Measurements from ENCODE around the gene DNAH10. TPM values are rescaled to one million over a fixed set of nuclear protein-coding genes. Genes with fewer than 3 reads are reported as not detected.

The DNAH10 gene
- total RNA-seq, 1 experiment from 2014 or later, result 0.74 TPM

GRCh38 chr12:123856681-123857080, 94.6 kb downstream of the DNAH10 start:
- DNase-seq (ENCODE audit: low read depth), result no peak
- in situ Hi-C loops (cut with HindIII; ENCODE audit: low pct_unique_long_range_greater_than_20kb, low sequenced_read_pairs), result no loop called here

GRCh38 chr12:123858176-123858575, 96.1 kb downstream of the DNAH10 start:
- DNase-seq (ENCODE audit: low read depth), result no peak
- in situ Hi-C loops (cut with HindIII; ENCODE audit: low pct_unique_long_range_greater_than_20kb, low sequenced_read_pairs), result no loop called here

DNA sequence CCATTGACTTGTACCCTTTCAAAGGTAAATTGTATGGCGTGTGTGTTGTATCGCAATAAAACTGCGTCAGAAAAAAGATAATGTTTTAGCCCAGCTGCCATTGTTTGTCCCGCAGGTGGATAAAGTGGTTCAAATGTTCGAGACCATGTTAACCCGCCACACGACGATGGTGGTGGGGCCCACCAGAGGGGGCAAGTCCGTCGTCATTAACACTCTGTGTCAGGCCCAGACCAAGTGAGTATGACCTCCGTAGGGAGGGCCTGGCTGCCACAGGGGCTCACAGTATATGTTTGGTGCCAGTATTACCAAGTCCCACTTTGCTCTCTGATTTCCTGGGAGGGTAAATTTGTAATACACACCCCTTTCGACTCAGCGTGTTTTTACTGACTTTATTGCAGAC, 96.9 kb downstream of the DNAH10 start:
- no peak for DNase-seq (ENCODE audit: low read depth)
- in situ Hi-C loops (cut with HindIII; ENCODE audit: low pct_unique_long_range_greater_than_20kb, low sequenced_read_pairs), result no loop called here

DNA sequence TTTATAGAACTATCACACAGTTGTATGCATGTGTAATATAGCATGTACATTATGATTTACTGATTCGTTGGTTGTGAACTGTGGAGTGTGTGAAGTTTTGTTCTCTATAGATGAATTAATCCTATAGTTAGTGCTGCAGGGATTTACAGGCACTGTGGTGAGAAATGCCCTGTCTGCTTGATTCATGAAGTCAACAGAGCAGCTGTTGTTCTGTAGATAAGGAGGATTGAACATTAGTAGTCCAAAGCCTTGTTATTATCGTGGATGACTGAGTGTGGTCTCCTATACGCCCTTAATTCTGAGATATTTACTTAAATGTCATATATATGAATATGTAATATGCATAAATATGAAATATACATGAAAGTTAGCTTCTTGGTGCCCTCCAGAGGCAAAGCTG, 98.3 kb downstream of the DNAH10 start:
- in situ Hi-C loops (cut with HindIII; ENCODE audit: low pct_unique_long_range_greater_than_20kb, low sequenced_read_pairs), result no loop called here
- no peak for DNase-seq (ENCODE audit: low read depth)

GRCh38 chr12:123861392-123861791, 99.3 kb downstream of the DNAH10 start:
- in situ Hi-C loops (cut with HindIII; ENCODE audit: low pct_unique_long_range_greater_than_20kb, low sequenced_read_pairs), result no loop called here
- no peak for DNase-seq (ENCODE audit: low read depth)

DNA sequence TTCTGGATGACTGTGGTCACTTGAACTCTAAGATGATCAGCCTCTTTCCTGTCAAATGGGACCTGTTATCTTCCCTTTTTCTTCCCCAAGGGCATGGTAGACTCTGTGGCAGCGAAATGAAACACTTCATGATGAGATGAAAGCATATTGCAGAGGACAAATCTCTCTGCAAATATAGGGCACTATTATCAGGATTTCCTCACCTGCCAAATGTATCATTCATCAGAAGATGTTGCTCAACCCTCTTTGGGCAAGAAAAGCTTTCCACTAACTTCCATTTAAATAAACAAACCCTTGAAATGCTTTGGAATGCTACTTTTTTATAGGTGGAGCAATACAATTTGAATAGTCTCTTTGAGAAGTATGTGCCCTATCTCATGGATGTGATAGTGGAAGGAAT, 105.0 kb downstream of the DNAH10 start:
- in situ Hi-C loops (cut with HindIII; ENCODE audit: low pct_unique_long_range_greater_than_20kb, low sequenced_read_pairs), result no loop called here
- no peak for DNase-seq (ENCODE audit: low read depth)

- in situ Hi-C loops (cut with HindIII; ENCODE audit: low pct_unique_long_range_greater_than_20kb, low sequenced_read_pairs), result no loop called here
Observed at GRCh38 chr12:123868791-123869190, 106.7 kb downstream of the DNAH10 start.

DNA sequence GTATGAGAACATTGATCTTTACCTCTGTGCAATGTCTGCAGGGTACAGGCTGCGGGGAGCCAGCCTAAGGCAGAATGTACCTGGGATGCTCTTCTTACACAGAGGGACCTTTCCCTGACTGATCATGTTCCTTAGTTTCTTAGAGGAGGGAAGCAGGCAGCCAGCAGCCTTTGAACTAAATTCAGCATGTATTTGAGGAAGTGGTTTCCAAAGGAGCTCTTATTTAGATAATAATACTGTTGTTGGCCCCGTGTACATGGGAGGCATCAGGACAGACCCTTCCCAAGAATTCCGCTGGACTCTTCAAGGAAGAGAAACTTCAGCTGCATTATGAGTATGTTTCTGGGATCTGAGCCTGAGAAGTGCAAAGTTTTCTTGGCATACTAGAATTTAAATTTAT, 111.7 kb downstream of the DNAH10 start:
- DNase-seq (ENCODE audit: low read depth), result no peak
- in situ Hi-C loops (cut with HindIII; ENCODE audit: low pct_unique_long_range_greater_than_20kb, low sequenced_read_pairs), result no loop called here

More at GRCh38 chr12:123868791-123869190, 106.7 kb downstream of the DNAH10 start:
- no peak for DNase-seq (ENCODE audit: low read depth)

- in situ Hi-C loops (cut with HindIII; ENCODE audit: low pct_unique_long_range_greater_than_20kb, low sequenced_read_pairs), result no loop called here
- DNase-seq (ENCODE audit: low read depth), result no peak
Observed at GRCh38 chr12:123877968-123878367, 115.9 kb downstream of the DNAH10 start.

GRCh38 chr12:123879101-123879500, 117.0 kb downstream of the DNAH10 start:
- in situ Hi-C loops (cut with HindIII; ENCODE audit: low pct_unique_long_range_greater_than_20kb, low sequenced_read_pairs), result no loop called here
- DNase-seq (ENCODE audit: low read depth), result no peak

- in situ Hi-C loops (cut with HindIII; ENCODE audit: low pct_unique_long_range_greater_than_20kb, low sequenced_read_pairs), result no loop called here
- DNase-seq (ENCODE audit: low read depth), result no peak
Observed at GRCh38 chr12:123879691-123880090, 117.6 kb downstream of the DNAH10 start.

DNA sequence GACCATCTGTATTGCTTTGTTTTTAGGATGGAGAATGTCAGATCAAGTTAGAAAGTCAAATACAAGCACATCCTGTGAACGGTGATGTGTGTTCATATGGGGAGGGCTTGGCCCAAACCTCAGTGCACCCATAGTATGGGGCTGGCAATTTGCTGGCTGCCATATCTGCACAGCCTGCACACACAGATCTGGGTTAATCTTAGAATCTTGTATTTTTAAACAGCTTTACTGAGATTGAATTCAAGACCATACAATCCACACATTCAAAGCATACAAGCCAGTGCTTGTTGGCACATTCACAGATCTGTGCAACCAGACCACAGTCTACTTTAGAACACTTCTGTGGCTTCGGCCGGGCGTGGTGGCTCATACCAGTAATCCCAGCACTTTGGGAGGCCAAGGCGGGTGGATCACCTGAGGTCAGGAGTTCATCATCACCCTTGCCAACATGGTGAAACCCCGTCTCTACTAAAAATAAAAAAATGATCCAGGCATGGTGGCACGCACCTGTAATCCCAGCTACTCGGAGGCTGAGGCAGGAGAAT, 120.1 kb downstream of the DNAH10 start:
- no peak for DNase-seq (ENCODE audit: low read depth)
- in situ Hi-C loops (cut with HindIII; ENCODE audit: low pct_unique_long_range_greater_than_20kb, low sequenced_read_pairs), result no loop called here

GRCh38 chr12:123886258-123886657, 124.2 kb downstream of the DNAH10 start:
- in situ Hi-C loops (cut with HindIII; ENCODE audit: low pct_unique_long_range_greater_than_20kb, low sequenced_read_pairs), result no loop called here
- DNase-seq (ENCODE audit: low read depth), result no peak

DNA sequence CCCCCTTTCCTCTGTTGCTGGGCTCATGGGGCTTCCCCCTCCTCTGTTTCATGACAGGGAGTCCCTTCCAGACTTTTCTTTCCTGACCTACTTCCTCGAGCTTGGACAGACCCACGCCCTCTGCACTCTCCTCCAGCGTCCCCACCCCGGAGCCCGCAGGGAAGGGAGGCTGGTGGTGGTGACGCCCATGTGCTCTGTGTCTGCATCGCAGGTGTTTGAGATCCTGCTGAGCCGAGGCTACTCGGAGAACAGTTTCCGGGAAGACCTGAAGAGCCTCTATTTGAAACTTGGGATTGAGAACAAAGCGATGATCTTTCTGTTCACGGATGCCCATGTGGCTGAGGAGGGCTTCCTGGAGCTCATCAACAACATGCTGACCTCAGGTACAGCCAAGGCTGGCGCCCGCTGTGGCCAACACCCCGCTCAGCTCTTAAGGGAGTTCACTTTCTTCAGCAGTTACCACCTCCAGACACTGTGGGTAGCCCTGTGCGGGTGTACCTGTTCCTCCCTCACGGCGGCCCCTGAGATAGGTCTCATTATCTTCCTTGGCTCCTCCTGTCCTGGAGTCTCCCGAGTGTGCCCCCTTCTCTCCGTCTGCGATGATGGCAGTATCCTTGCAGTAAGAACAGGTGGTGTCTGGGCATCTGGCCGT, 125.0 kb downstream of the DNAH10 start:
- DNase-seq (ENCODE audit: low read depth), result no peak
- in situ Hi-C loops (cut with HindIII; ENCODE audit: low pct_unique_long_range_greater_than_20kb, low sequenced_read_pairs), result no loop called here

DNA sequence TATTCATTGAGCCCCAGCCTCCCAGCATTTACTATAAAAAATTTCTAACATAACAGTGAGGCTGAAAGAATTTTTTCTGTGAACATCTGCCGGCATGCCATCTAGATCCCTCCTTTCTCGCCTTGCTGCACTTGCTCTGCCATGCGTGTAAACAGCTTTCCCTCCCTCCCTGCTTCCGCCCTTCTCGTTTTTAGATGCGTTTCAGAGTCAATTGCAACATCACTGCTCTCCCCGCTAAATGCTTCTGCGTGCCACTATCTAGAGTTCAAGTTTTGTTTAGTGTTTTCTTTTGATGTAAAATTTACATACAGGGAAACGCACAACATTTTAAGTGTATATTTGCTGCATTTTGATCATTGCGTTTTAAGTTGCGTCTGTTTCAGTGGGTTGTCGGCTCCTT, 126.9 kb downstream of the DNAH10 start:
- DNase-seq (ENCODE audit: low read depth), result no peak

DNA sequence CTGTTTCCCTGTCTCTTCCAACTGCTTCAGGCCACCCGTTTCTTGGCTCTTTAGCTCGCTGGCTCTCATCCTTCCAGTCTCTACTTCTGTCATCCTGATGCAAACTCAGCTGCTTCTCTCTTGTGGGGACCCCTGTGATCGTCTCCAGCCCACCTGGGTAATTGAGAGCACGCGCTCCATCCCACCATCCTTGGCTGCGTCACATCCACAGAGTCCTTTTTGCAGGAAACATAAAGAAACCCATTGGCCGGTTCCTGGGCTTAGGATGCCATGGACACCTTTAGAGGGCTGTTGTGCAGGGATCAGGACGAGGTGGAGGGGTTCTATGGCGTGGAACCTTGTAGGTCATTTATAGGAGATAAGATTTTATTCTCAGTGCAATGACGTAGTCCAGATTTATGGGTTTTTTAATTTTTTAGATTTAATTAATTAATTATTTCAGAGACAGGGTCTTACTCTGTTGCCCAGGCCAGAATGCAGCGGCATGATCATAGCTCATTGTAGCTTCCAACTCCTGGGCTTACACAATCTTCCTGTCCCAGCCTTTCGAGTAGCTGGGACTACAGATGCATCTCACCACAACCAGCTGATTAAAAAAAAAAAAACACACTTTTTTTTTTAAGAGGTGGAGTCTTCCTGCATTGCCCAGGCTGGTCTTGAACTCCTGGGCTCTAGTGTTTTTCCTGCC, 127.9 kb downstream of the DNAH10 start:
- no peak for DNase-seq (ENCODE audit: low read depth)
- in situ Hi-C loops (cut with HindIII; ENCODE audit: low pct_unique_long_range_greater_than_20kb, low sequenced_read_pairs), result no loop called here

More for the DNA sequence above, 126.9 kb downstream of the DNAH10 start:
- in situ Hi-C loops (cut with HindIII; ENCODE audit: low pct_unique_long_range_greater_than_20kb, low sequenced_read_pairs), result no loop called here

- no peak for DNase-seq (ENCODE audit: low read depth)
- in situ Hi-C loops (cut with HindIII; ENCODE audit: low pct_unique_long_range_greater_than_20kb, low sequenced_read_pairs), result no loop called here
Observed at GRCh38 chr12:123890536-123890902, 128.4 kb downstream of the DNAH10 start.

GRCh38 chr12:123891011-123891410, 128.9 kb downstream of the DNAH10 start:
- DNase-seq (ENCODE audit: low read depth), result no peak
- in situ Hi-C loops (cut with HindIII; ENCODE audit: low pct_unique_long_range_greater_than_20kb, low sequenced_read_pairs), result no loop called here

DNA sequence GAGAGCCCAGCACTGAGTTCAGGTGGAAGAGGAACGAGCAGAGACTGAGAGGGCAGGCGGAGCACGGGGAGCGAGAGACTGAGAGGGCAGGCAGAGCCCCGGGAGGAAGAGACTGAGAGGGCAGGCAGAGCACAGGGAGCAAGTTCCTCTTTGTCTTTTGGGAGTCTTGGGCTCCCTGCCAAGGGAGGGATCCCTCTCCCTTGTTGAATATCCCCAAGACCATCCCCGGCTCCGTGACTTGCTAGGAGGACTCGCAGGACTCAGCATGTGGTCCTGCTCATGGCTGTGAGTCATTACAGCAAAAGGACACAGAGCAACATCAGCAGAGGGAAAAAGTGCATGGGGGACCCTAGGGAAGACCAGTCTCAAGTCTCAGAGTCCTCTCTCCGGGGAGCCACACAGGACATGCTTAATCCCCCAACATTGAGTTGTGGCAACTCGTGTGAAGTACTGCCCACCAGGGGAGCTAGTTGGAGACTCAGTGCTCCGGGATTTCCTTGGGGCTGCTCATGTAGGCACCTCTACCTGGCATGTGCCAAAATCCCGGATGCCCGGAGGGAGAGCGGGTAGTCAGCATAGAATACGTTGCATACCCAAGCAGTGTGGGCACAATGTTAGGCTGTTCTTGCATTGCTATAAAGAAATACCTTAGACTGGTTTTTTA, 129.5 kb downstream of the DNAH10 start:
- no peak for DNase-seq (ENCODE audit: low read depth)
- in situ Hi-C loops (cut with HindIII; ENCODE audit: low pct_unique_long_range_greater_than_20kb, low sequenced_read_pairs), result no loop called here
